Myocyte (in vitro differentiated cells): ENCODE data around the gene SIGLEC8. TPM values are rescaled to one million over a fixed set of nuclear protein-coding genes. Genes with fewer than 3 reads are reported as not detected.
"Not testable (repeated sequence)": the region's sequence is repeated elsewhere in the genome, so short reads cannot be mapped to it uniquely, and the experiment has no call there.

Source experiments
- DNase-seq: peaks from one replicate; pipeline ENCODE4 v3.0.0-alpha.2; 2012; ENCODE audit warnings: low read depth
- total RNA-seq: library from RNA; depleted of rRNA; stranded (reverse); fragments of >200 nt; gene quantifications from 2 replicates; pipeline ENCODE4 v1.2.3, GENCODE V29; 2014

SIGLEC8 gene
- total RNA-seq, 1 donor from 2014 or later = not detected

- DNase-seq = no peak
Observed at GRCh38 chr19:51448011-51448410, 10.2 kb downstream of the SIGLEC8 start.

- not testable (repeated sequence) for DNase-seq
Observed at GRCh38 chr19:51447510-51447909, 10.7 kb downstream of the SIGLEC8 start.

- no peak for DNase-seq
Observed at GRCh38 chr19:51441410-51442390, 16.6 kb downstream of the SIGLEC8 start.

- no peak for DNase-seq
Observed at GRCh38 chr19:51440846-51441409, 17.3 kb downstream of the SIGLEC8 start.

GRCh38 chr19:51440052-51440451, 18.2 kb downstream of the SIGLEC8 start:
- no peak for DNase-seq

GRCh38 chr19:51439021-51439465, 19.2 kb downstream of the SIGLEC8 start:
- DNase-seq = peak; percentile 14

GRCh38 chr19:51434456-51434855, 23.8 kb downstream of the SIGLEC8 start:
- no peak for DNase-seq

GRCh38 chr19:51433043-51433442, 25.2 kb downstream of the SIGLEC8 start:
- no peak for DNase-seq

- DNase-seq = no peak
Observed at GRCh38 chr19:51431124-51431523, 27.1 kb downstream of the SIGLEC8 start.

- DNase-seq = no peak
Observed at GRCh38 chr19:51430221-51430620, 28.0 kb downstream of the SIGLEC8 start.

- DNase-seq = no peak
Observed at GRCh38 chr19:51427201-51427600, 31.1 kb downstream of the SIGLEC8 start.

GRCh38 chr19:51422053-51422448, 36.2 kb downstream of the SIGLEC8 start:
- DNase-seq = peak; percentile 81

- DNase-seq = no peak
Observed at GRCh38 chr19:51421229-51422052, 36.8 kb downstream of the SIGLEC8 start.

GRCh38 chr19:51420511-51420910, 37.7 kb downstream of the SIGLEC8 start:
- not testable (repeated sequence) for DNase-seq

GRCh38 chr19:51418707-51419106, 39.5 kb downstream of the SIGLEC8 start:
- no peak for DNase-seq

- no peak for DNase-seq
Observed at GRCh38 chr19:51417810-51418157, 40.5 kb downstream of the SIGLEC8 start.

- DNase-seq = no peak
Observed at GRCh38 chr19:51417107-51417809, 41.0 kb downstream of the SIGLEC8 start, which contains the start of gene SIGLEC10. Gene SIGLEC10 (minus strand): TSS chr19:51417642. CDS start chr19:51417581, 61 bp downstream.

GRCh38 chr19:51416422-51416821, 41.8 kb downstream of the SIGLEC8 start:
- DNase-seq = not testable (repeated sequence)

- DNase-seq = no peak
Observed at GRCh38 chr19:51415187-51415586, 43.1 kb downstream of the SIGLEC8 start.

GRCh38 chr19:51410950-51411748, 47.1 kb downstream of the SIGLEC8 start:
- no peak for DNase-seq
